Measurements from ENCODE around the gene MRFAP1. TPM values are rescaled to one million over a fixed set of nuclear protein-coding genes. Genes with fewer than 3 reads are reported as not detected.

MRFAP1 gene
- total and polyA plus RNA-seq, 8 donors = 51.9 to 369 (median 186) TPM

DNA sequence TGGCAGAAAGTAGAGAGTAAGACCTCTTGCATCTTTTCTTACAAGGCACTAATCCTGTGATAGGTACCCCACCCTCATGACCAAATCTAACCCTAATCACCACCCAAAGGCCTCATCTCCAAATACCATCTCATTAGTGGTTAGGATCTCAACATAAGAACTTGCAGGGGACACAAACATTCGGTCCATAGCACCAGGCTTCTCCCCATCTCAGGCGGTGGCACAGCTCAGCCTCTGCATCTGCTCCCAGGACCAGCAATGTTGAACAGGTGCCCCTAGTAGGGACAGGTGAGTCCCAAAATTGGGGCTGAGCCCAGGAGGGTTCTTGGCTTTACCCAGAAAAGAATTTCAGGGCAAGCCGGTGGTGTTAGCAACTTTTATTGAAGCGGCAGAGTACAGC is 8.4 kb upstream of the MRFAP1 start:
- no peaks in the 10 kb centered on the region for H3K27me3 ChIP-seq
- intact Hi-C loops (cut with DNase I; ENCODE audit: low total_unique reads) = no loop called here
- no peaks in the 10 kb centered on the region for H3K36me3 ChIP-seq
- H3K4me1 ChIP-seq = peaks cover 0 to 5% (median 0%) of the 10 kb centered on the region in 4 donors
- TF ChIP-seq, protein P1, sequence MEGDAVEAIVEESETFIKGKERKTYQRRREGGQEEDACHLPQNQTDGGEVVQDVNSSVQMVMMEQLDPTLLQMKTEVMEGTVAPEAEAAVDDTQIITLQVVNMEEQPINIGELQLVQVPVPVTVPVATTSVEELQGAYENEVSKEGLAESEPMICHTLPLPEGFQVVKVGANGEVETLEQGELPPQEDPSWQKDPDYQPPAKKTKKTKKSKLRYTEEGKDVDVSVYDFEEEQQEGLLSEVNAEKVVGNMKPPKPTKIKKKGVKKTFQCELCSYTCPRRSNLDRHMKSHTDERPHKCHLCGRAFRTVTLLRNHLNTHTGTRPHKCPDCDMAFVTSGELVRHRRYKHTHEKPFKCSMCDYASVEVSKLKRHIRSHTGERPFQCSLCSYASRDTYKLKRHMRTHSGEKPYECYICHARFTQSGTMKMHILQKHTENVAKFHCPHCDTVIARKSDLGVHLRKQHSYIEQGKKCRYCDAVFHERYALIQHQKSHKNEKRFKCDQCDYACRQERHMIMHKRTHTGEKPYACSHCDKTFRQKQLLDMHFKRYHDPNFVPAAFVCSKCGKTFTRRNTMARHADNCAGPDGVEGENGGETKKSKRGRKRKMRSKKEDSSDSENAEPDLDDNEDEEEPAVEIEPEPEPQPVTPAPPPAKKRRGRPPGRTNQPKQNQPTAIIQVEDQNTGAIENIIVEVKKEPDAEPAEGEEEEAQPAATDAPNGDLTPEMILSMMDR (IDR thresholded peaks at IDR 0.05) = no peak
- TF ChIP-seq EP300 (IDR thresholded peaks at IDR 0.05) (no peak), POLR2A (IDR thresholded peaks at IDR 0.05) (no peak), POLR2AphosphoS5 (IDR thresholded peaks at IDR 0.05) (no peak)
- WGBS, 5 donors = 92 to 97% (median 97%) methylated on average over 3 to 4 of the region's 4 CpGs
- no peak overlapping the region for H3K4me3 ChIP-seq
- no peak for DNase-seq
- H3K9me3 ChIP-seq = no peaks in the 10 kb centered on the region
- peak overlapping the region in 1 of 5 donors; percentile 77 for H3K27ac ChIP-seq

DNA sequence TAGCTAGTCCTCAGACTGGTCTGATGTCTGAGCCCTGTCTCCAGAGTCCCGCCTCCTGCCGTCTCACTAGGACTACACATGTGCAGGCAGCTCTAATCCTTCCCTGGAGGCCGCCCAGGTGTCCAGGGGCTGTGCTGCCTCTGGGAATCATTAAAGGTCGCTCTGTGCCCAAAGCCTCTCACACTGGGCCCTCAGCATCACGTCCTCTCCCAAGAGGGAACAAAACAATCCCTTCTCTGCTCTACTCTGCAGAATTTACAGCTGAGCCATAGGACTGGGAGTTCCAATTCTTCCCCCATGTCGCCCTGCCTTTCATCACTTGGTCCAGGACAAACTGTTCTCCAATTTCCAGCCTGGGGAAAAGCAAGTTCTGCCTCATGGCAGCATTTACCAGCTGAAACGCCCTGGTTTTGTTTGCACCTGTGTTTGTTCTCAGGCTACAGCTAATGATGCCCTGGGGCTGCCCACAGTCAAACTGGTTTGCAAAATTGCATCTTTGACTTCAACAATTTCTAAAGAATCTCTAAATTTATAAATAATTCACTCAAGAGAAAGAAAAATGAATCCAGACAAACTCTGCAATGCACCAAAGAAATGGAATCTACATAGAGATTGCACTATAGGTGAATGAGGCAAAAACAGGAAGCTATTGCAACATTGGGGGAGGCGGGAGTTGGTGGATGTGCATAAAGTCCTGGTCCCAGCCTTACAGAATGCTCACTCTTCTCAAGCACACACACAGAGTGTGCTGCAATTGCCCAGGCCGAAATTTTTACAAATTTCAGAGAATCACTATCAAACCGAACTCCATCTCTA is 7.2 kb upstream of the MRFAP1 start:
- Histone ChIP-seq H3K27me3 (no peaks in the 10 kb centered on the region), H3K4me1 (peaks cover 0 to 5% (median 0%) of the 10 kb centered on the region in 4 donors), H3K27ac (peak overlapping the region in 1 of 5 donors; percentile 77), H3K4me3 (no peak overlapping the region), H3K9me3 (no peaks in the 10 kb centered on the region), H3K36me3 (no peaks in the 10 kb centered on the region)
- intact Hi-C loops (cut with DNase I; ENCODE audit: low total_unique reads) = no loop called here
- no peak for TF ChIP-seq EP300 (IDR thresholded peaks at IDR 0.05)
- TF ChIP-seq, protein P1 (IDR thresholded peaks at IDR 0.05) = no peak
- 69 to 83% (median 76%) methylated on average over 10 of the region's 10 CpGs for WGBS, 5 donors
- DNase-seq = no peak

DNA sequence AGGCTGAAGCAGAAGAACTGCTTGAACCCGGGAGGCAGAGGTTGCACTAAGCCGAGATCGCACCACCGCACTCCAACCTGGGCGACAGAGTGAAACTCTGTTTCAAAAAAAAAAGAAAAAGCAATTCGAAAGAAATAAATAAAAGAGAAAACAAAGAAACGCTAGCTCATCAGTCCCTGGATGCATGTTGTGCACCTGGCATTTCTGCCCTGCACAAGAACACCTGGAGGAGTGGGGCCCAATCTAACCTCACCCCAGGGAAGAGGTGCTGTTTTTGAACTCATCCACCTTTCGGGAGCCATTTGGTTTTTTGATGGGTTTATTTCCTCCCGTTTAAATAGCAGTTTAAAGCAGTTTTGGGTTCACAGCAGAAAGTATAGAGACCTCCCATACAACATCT is 5.7 kb upstream of the MRFAP1 start:
- Histone ChIP-seq H3K36me3 (no peaks in the 10 kb centered on the region), H3K9me3 (no peaks in the 10 kb centered on the region), H3K27me3 (no peaks in the 10 kb centered on the region), H3K4me1 (peaks cover 3 to 10% (median 6%) of the 10 kb centered on the region in 4 donors), H3K27ac (peak overlapping the region in 1 of 5 donors; percentile 77), H3K4me3 (no peak overlapping the region)
- 91 to 96% (median 94%) methylated on average over 9 of the region's 9 CpGs for WGBS, 5 donors
- intact Hi-C loops (cut with DNase I; ENCODE audit: low total_unique reads) = no loop called here
- TF ChIP-seq, protein P1 (IDR thresholded peaks at IDR 0.05) = no peak
- no peak for TF ChIP-seq EP300 (IDR thresholded peaks at IDR 0.05)
- TF ChIP-seq POLR2A (IDR thresholded peaks at IDR 0.05) = no peak
- no peak for TF ChIP-seq POLR2AphosphoS5 (IDR thresholded peaks at IDR 0.05)
- no peak for DNase-seq

DNA sequence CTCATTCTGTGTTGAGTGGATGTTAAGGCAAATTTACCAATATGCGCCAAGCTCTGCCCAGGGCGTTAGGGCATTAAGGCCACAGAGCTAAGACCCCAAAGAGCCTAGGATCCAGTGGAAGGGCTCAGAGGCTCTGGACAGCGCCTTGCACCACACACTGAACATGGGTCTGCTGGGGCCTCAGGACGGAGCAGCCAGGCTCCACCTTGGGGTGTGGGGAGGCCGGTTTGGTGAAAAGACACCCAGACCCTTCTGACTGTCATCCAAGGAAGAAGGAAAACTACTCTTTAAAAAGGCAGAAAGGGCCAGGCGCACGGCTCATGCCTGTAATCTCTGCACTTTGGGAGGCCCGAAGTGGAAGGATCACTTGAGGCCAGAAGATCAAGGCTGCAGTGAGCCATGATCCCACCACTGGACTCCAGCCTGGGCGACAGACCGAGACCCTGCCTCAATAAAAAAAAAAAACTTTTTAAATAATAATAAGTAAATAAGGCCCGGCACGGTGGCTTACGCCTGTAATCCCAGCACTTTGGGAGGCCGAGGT is 1.3 kb upstream of the MRFAP1 start:
- H3K9me3 ChIP-seq = no peaks in the 10 kb centered on the region
- TF ChIP-seq EP300 (IDR thresholded peaks at IDR 0.05) (no peak), POLR2A (IDR thresholded peaks at IDR 0.05) (no peak), POLR2AphosphoS5 (IDR thresholded peaks at IDR 0.05) (no peak)
- TF ChIP-seq, protein P1 (IDR thresholded peaks at IDR 0.05) = no peak
- 91 to 98% (median 92%) methylated on average over 12 to 14 of the region's 14 CpGs for WGBS, 5 donors
- no peaks in the 10 kb centered on the region for H3K27me3 ChIP-seq
- no peak for DNase-seq
- no peak overlapping the region for H3K27ac ChIP-seq
- peaks cover 7 to 24% (median 20%) of the 10 kb centered on the region in 4 donors for H3K36me3 ChIP-seq
- no peak overlapping the region for H3K4me3 ChIP-seq
- intact Hi-C loops (cut with DNase I; ENCODE audit: low total_unique reads) = no loop called here
- peaks cover 22 to 34% (median 32%) of the 10 kb centered on the region in 4 donors for H3K4me1 ChIP-seq

Measured in stomach (tissue), 9 donors.